Forelimb muscle (tissue), 1 donor: ENCODE data around the gene SPRN. TPM values are rescaled to one million over a fixed set of nuclear protein-coding genes. Genes with fewer than 3 reads are reported as not detected.
"Not testable (repeated sequence)": the region's sequence is repeated elsewhere in the genome, so short reads cannot be mapped to it uniquely, and the experiment has no call there.

Experiments used
- DNase-seq: peaks from one replicate; pipeline ENCODE4 v3.0.0-alpha.2; 2013; ENCODE audit warnings: low read depth
- polyA plus RNA-seq: library from polyadenylated mRNA; unstranded; fragments of 120-200 nt; gene quantifications from one replicate; pipeline ENCODE4 v1.2.1, GENCODE V29; 2013; ENCODE audit not compliant: insufficient read length

The SPRN gene
- polyA plus RNA-seq, 1 donor = 4.1 TPM

- not testable (repeated sequence) for DNase-seq
Measured at GRCh38 chr10:133386951-133387350, 37.5 kb downstream of the SPRN start.

GRCh38 chr10:133385214-133385613 is 39.2 kb downstream of the SPRN start:
- DNase-seq = no peak

DNA sequence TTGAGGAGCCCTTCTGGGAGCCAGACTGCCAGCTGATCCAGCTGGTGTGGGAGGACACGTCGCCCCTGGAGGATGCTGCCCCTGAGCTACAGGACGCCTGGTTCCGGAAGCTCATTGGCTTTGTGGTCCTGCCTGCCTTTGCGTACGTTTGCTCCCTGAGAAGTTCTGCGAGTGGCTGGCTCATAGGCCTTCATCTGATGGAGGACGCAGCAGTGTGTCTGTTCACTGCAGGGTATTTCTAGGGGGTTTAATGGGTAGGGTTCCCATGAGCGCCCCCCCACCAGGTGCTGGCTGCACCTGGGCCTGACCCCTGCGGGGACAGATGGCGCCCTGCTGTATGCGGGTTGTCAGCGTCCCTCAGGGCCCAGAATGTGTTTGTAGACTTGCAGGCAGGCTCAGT is 40.4 kb downstream of the SPRN start:
- no peak for DNase-seq

DNA sequence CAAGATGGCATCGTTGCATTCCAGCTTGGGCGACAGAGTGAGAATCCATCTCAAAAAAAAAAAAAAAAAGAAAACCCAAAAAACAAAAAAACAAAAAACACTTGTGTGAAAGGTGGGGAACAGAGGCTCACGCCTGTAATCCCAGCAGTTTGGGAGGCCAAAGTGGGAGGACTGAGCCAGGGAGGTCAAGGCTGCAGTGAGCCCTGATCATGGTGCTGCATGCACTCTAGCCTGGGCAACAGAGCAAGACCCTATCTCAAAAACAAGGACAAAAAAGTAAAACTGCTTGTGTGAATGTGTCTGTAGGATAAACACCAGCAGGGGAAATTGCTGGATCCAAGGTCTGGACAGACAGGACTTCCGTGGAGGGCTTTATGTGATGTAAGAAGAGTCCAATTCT is 40.9 kb downstream of the SPRN start:
- DNase-seq = no peak

GRCh38 chr10:133381036-133381435 is 43.4 kb downstream of the SPRN start:
- no peak for DNase-seq

- no peak for DNase-seq
Measured at GRCh38 chr10:133379801-133380666, 44.4 kb downstream of the SPRN start.

DNA sequence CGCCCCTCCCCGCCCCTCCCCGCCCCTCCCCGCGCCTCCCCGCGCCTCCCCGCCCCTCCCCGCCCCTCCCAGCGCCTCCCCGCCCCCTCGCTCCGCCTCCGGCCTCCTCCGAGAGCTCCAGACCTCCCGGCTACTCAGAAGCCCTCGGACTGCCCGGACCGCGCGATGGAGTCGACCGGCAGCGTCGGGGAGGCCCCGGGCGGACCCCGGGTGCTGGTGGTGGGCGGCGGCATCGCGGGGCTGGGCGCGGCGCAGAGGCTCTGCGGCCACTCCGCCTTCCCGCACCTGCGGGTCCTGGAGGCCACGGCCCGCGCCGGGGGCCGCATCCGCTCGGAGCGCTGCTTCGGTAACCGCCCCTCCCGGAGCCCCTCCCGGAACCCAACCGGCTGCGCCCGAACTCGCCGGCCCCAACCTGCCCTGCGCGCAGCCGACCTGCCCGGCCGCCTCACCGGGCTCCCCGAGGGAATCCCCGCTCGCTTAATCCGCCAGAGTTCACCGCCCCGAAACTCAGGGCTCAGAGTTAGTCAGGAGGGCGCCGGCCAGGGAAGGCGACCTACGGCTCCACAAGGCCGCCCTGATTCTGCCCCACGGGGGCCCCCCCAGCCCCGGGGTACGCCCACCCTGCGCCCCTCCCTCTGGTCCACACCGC is 45.1 kb downstream of the SPRN start, which contains the start of gene PAOX:
Gene PAOX (plus strand): TSS at position 111 of the 649 bp plus-strand sequence. CDS start 55 bp downstream, at position 166.
- DNase-seq = no peak

DNA sequence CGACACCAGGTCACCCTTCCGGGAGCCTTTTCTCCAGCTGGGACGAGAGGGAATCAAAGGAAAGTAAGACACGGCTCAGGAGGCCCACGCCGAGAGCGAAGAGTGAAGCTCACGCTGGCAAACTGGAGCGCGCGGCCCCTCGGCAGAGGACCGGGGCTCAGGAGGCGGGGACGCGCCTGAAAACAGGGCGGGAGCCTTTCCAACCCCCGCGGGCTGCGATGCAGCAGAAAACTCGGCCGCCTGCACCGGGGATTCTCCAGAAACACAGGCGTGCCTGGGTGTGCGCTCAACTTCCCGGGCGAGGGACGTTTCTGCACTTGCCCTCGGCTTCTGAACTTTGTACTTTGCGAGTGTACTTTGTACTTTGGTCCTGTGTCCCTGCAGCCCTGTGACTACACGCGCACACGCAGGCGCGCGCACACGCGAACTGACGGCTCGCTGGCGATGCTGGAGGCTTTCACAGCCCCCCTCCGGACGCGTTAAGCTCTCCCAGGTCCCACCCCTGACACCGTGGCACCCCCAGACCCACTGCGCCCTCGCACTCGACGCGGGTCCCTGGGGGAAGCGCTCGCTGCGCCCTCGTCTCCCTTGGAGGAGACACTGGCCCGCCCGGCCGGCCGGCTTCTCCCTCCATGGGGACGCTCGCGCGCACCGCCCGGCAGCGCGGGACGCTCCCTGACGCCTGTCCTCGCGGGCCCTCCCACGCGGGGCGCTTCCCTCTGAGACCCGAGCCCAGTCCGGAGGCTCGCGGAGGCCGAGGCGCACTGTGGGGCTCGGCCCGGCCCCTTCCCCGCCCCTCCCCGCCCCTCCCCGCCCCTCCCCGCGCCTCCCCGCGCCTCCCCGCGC is 46.0 kb downstream of the SPRN start:
- no peak for DNase-seq

DNA sequence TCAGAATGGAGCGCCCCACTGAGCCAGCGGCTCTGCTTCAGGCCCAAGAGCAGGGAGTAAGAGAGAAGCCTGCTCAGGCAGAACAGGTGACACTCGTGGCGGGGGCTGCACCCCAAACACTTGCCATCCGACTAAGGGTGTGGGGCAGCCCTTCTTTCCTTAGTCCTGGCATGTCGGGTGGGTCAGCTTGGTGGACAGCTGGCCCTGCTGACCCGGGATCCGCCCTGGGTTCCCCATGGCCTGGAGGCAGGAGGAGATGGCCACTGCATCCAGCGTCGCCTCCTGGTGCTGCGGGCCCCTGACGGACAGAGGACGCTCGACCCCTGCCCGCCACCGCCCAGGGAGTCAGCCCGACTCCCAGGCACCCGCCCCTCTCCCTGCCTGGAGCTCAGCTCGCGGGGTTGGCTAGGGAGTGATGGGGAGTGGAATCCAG is 46.6 kb downstream of the SPRN start:
- DNase-seq = no peak

- no peak for DNase-seq
Measured at GRCh38 chr10:133377025-133377817, 47.2 kb downstream of the SPRN start.

GRCh38 chr10:133376183-133376582 is 48.2 kb downstream of the SPRN start:
- DNase-seq = not testable (repeated sequence)

DNA sequence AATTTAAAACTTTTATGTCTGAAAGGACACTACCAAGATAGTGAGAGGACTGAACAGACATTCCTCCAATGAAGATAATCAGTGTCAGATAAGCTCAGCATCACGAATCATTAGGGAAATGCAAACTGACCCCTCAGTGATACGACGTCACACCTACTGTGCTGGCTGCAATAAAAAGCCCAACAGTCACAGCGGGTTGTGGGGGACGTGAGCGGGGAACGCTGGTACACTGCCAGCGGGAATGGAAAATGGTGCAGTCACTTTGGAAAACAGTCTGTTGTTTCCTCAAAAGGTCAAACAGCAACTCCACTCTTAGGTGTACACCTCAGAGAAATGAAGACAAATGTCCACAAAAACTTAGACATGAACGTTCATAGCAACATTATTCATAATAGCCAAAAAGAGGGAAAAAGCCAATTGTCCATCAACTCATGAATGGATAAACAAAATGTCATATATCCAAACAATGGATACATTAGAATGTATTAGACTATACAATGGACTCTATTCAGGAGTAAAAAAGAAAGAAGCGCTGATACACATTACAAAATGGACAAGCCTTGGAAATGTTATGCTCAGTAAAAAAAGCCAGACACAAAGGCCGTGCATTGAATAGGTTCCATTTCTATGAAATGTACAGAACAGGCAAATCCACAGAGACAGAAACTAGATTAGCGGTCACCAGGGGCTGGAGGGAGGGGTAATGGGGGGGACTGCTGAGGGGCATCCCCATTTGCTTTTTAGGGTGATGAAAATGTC is 48.9 kb downstream of the SPRN start:
- DNase-seq = no peak

DNA sequence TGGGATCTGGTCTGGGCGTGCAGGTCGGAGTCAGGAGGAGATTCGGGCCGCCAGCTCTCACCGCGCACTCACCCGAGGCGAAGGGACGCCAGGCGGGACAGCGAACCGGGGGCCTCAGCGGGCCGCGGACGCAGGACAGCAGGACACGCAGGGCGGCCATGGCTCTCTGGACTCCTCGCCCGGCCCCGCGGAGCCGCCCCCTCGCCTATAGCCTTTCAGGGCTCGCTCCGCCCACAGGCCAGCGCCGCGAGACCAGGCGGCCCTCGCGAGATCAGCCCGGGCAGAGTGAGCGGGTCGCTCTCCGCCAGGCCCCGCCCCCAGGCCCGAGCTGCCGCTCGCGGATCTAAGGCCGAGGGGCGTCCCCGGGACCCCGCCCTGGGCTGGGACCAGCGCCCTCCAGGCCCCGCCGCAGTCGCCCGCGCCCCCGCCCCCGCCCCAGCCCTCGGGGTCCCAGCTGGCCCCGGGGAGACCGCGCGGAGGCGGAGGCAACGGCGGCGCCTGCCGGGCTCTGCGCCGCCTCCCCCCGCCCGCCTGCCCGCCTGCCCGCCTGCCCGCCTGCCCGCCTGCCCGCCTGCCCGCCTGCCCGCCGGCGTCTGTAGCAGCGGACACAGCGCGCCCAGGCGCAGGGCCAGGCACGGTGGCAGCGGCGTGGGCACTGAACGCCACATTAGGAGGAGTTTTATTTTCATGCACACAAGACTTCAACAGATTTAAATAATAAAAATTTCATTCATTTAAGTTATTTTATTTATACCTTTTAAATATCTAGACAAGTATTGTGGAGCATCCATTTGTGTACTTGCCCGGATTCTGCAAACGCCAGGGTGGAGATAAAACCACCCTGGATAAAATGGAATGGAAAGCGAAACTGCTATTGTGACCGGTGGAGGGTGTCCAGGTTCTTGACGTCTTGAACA is 51.0 kb downstream of the SPRN start, which contains the start of gene ECHS1:
Gene ECHS1 (minus strand): TSS at position 181 of the 917 bp plus-strand sequence. CDS start 21 bp downstream, at position 160.
- DNase-seq = peak; percentile 63

DNA sequence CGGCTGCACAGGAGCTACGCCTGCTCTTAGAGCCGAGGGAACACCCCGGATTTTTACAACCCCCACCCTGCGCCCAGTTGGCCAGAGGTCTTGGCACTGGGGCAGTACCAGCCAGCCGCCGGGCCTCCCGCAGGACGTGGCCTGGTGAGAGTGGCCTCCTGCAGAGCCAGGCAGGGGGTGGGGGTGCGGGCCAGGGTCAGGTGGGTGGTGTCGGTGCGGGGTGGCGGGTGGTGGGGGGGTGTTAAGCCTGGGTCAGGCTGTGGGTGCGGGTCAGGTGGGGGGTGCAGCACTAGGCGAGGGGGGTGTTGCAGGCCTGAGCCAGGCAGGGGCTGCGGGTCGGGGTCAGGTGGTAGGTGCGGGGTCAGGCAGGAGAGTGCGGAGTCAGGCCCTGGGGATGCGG is 51.9 kb downstream of the SPRN start:
- DNase-seq = no peak

Other genes with a start within 250 kb of the SPRN start
- gene UTF1, start 194.4 kb downstream of the SPRN start, polyA plus RNA-seq = not detected
- gene VENTX, start 186.8 kb downstream of the SPRN start, polyA plus RNA-seq = 0.29 TPM
- 2.4 TPM for gene ADAM8, start 147.8 kb downstream of the SPRN start, polyA plus RNA-seq
- gene TUBGCP2, start 115.8 kb downstream of the SPRN start, polyA plus RNA-seq = 40.9 TPM
- gene ZNF511, start 115.7 kb downstream of the SPRN start, polyA plus RNA-seq = 37.4 TPM
- gene CALY, start 87.7 kb downstream of the SPRN start, polyA plus RNA-seq = not detected
- not detected for gene PRAP1, start 77.3 kb downstream of the SPRN start, polyA plus RNA-seq
- 4.5 TPM for gene FUOM, start 66.6 kb downstream of the SPRN start, polyA plus RNA-seq
- gene ECHS1, start 51.3 kb downstream of the SPRN start, polyA plus RNA-seq = 123 TPM
- 2.5 TPM for gene PAOX, start 45.4 kb downstream of the SPRN start, polyA plus RNA-seq
- gene MTG1, start 30.5 kb downstream of the SPRN start, polyA plus RNA-seq = 43.2 TPM
- 1.5 TPM for gene SCART1, start 29.3 kb upstream of the SPRN start, polyA plus RNA-seq
- 1.4 TPM for gene CYP2E1, start 102.7 kb upstream of the SPRN start, polyA plus RNA-seq
- 0.59 TPM for gene SYCE1, start 141.0 kb upstream of the SPRN start, polyA plus RNA-seq
- not detected for gene FRG2B, start 202.2 kb upstream of the SPRN start, polyA plus RNA-seq